VCaP (cell line): ENCODE data around the gene BBIP1.

ENCODE experiments used
- H3K27ac ChIP-seq: fragments of 450-650 bp; 2 replicates; pipeline ENCODE4 v1.5.1; 2017
- CTCF ChIP-seq: fragments of 450-650 bp; conservative IDR thresholded peaks from 2 replicates; pipeline ENCODE4 v1.5.1; 2017; ENCODE audit warnings: mild to moderate bottlenecking, moderate library complexity

The BBIP1 gene

GRCh38 chr10:110864662-110865140 lies 54.3 kb downstream of the BBIP1 start:
- no peak for TF ChIP-seq CTCF
- no peak overlapping the region for H3K27ac ChIP-seq

- no peak for TF ChIP-seq CTCF
- no peak overlapping the region for H3K27ac ChIP-seq
Observed at GRCh38 chr10:110863956-110864355, 55.0 kb downstream of the BBIP1 start.

GRCh38 chr10:110863361-110863760 lies 55.6 kb downstream of the BBIP1 start:
- TF ChIP-seq CTCF: no peak
- no peak overlapping the region for H3K27ac ChIP-seq

GRCh38 chr10:110862961-110863360 lies 56.0 kb downstream of the BBIP1 start:
- H3K27ac ChIP-seq: no peak overlapping the region
- no peak for TF ChIP-seq CTCF

- TF ChIP-seq CTCF: no peak
- no peak overlapping the region for H3K27ac ChIP-seq
Observed at GRCh38 chr10:110861930-110862649, 56.9 kb downstream of the BBIP1 start.

GRCh38 chr10:110861476-110861875 lies 57.5 kb downstream of the BBIP1 start:
- TF ChIP-seq CTCF: no peak
- H3K27ac ChIP-seq: no peak overlapping the region

GRCh38 chr10:110860576-110861241 lies 58.3 kb downstream of the BBIP1 start:
- peak overlapping the region; percentile 90; the same call in 1 of the 2 replicates for H3K27ac ChIP-seq

More at GRCh38 chr10:110860576-110861241, 58.3 kb downstream of the BBIP1 start:
- no peak for TF ChIP-seq CTCF
